RPMI8226 (cell line): ENCODE data around the gene FAM180A.
"Not testable (repeated sequence)": the region's sequence is repeated elsewhere in the genome, so short reads cannot be mapped to it uniquely, and the experiment has no call there.

ENCODE experiments used
- DNase-seq: peaks from one replicate; pipeline ENCODE4 v3.0.0-alpha.2; 2015

FAM180A gene

GRCh38 chr7:135748770-135749169 lies at the start of gene FAM180A:
Gene FAM180A (minus strand): TSS chr7:135748813. CDS start chr7:135748580, 233 bp downstream.
- no peak for DNase-seq

- no peak for DNase-seq
Measured at GRCh38 chr7:135798095-135798494, 49.5 kb upstream of the FAM180A start.

GRCh38 chr7:135795846-135796570 lies 47.4 kb upstream of the FAM180A start:
- no peak for DNase-seq

- no peak for DNase-seq
Measured at GRCh38 chr7:135793841-135794240, 45.2 kb upstream of the FAM180A start.

GRCh38 chr7:135792866-135793265 lies 44.3 kb upstream of the FAM180A start:
- DNase-seq = no peak

- no peak for DNase-seq
Measured at GRCh38 chr7:135792363-135792668, 43.7 kb upstream of the FAM180A start.

- no peak for DNase-seq
Measured at GRCh38 chr7:135791543-135792362, 43.1 kb upstream of the FAM180A start.

GRCh38 chr7:135790371-135790977 lies 41.9 kb upstream of the FAM180A start:
- DNase-seq = no peak

- DNase-seq = no peak
Measured at GRCh38 chr7:135789956-135790355, 41.3 kb upstream of the FAM180A start.

- DNase-seq = no peak
Measured at GRCh38 chr7:135789431-135789830, 40.8 kb upstream of the FAM180A start.

- DNase-seq = no peak
Measured at GRCh38 chr7:135786911-135787310, 38.3 kb upstream of the FAM180A start.

GRCh38 chr7:135785065-135785464 lies 36.5 kb upstream of the FAM180A start:
- no peak for DNase-seq

GRCh38 chr7:135784013-135784412 lies 35.4 kb upstream of the FAM180A start:
- DNase-seq = no peak

- DNase-seq = no peak
Measured at GRCh38 chr7:135782801-135783200, 34.2 kb upstream of the FAM180A start.

GRCh38 chr7:135782377-135782776 lies 33.8 kb upstream of the FAM180A start:
- DNase-seq = no peak

GRCh38 chr7:135777626-135778398 lies 29.2 kb upstream of the FAM180A start:
- DNase-seq = no peak

- DNase-seq = not testable (repeated sequence)
Measured at GRCh38 chr7:135775915-135776314, 27.3 kb upstream of the FAM180A start.

- DNase-seq = no peak
Measured at GRCh38 chr7:135775230-135775629, 26.6 kb upstream of the FAM180A start.

GRCh38 chr7:135774284-135774683 lies 25.7 kb upstream of the FAM180A start:
- DNase-seq = no peak

- DNase-seq = no peak
Measured at GRCh38 chr7:135773464-135773863, 24.9 kb upstream of the FAM180A start.

GRCh38 chr7:135772639-135773222 lies 24.1 kb upstream of the FAM180A start:
- DNase-seq = no peak

- no peak for DNase-seq
Measured at GRCh38 chr7:135771961-135772638, 23.5 kb upstream of the FAM180A start.
